Body of pancreas (tissue), 4 donors: ENCODE data around the gene RBM33.

Source experiments
- CTCF ChIP-seq, 7 experiments: fragments of 450-650 bp in 4 of 7; fragments of 200-600 bp in 3 of 7; sonication (generic) in 3 of 7; IDR thresholded peaks; one replicate each; pipeline ENCODE4 v1.5.1; 2016 to 2019; ENCODE audit warnings: antibody characterized with exemption in 7 of 7
- POLR2A ChIP-seq, 3 donors: fragments of 450-650 bp; IDR thresholded peaks; one replicate each; pipeline ENCODE4 v1.6.1; 2016; ENCODE audit warnings: antibody characterized with exemption in 3 of 3, mild to moderate bottlenecking in 2 of 3

- no peak for TF ChIP-seq CTCF (IDR thresholded peaks at IDR 0.05)
- TF ChIP-seq POLR2A (IDR thresholded peaks at IDR 0.05) = no peak
These were observed 8.6 kb upstream of the RBM33 start for GRCh38 chr7:155635817-155636216.
